Neural crest cell (in vitro differentiated cells): ENCODE data around the gene LSS. TPM values are rescaled to one million over a fixed set of nuclear protein-coding genes. Genes with fewer than 3 reads are reported as not detected.
"Not testable (repeated sequence)": the region's sequence is repeated elsewhere in the genome, so short reads cannot be mapped to it uniquely, and the experiment has no call there.

Experiments used
- DNase-seq: peaks from one replicate; pipeline ENCODE4 v3.0.0; 2021; ENCODE audit warnings: low read depth, mixed read lengths, low spot score
- H3K27ac Mint-ChIP-seq: one replicate; pipeline ENCODE4 v1.8.0; 2021; ENCODE audit warnings: mild to moderate bottlenecking, mixed read lengths; ENCODE audit not compliant: unreplicated experiment
- H3K27me3 Mint-ChIP-seq: 2 replicates; pipeline ENCODE4 v1.8.0; 2021; ENCODE audit warnings: low read depth, mild to moderate bottlenecking, mixed read lengths
- H3K36me3 Mint-ChIP-seq: 2 replicates; pipeline ENCODE4 v1.8.0; 2021; ENCODE audit warnings: low read depth, mild to moderate bottlenecking, mixed read lengths
- H3K4me1 Mint-ChIP-seq: 2 replicates; pipeline ENCODE4 v1.8.0; 2021; ENCODE audit warnings: mixed read lengths
- H3K4me3 Mint-ChIP-seq: one replicate; pipeline ENCODE4 v1.8.0; 2021; ENCODE audit warnings: mild to moderate bottlenecking, mixed read lengths
- H3K9me3 Mint-ChIP-seq: 2 replicates; pipeline ENCODE4 v1.8.0; 2021; ENCODE audit warnings: mixed read lengths
- total RNA-seq: library from RNA; stranded (reverse); gene quantifications from 2 replicates; pipeline ENCODE4 v1.2.1, GENCODE V29; 2021
- TF ChIP-seq, protein P1 (sequence below): fragments of 200-600 bp; sonication (generic); conservative IDR thresholded peaks from 2 replicates; pipeline ENCODE4 v1.5.0; 2021; ENCODE audit warnings: antibody characterized with exemption, mild to moderate bottlenecking

Gene LSS
- total RNA-seq, 1 donor from 2014 or later, result 225 TPM

DNA sequence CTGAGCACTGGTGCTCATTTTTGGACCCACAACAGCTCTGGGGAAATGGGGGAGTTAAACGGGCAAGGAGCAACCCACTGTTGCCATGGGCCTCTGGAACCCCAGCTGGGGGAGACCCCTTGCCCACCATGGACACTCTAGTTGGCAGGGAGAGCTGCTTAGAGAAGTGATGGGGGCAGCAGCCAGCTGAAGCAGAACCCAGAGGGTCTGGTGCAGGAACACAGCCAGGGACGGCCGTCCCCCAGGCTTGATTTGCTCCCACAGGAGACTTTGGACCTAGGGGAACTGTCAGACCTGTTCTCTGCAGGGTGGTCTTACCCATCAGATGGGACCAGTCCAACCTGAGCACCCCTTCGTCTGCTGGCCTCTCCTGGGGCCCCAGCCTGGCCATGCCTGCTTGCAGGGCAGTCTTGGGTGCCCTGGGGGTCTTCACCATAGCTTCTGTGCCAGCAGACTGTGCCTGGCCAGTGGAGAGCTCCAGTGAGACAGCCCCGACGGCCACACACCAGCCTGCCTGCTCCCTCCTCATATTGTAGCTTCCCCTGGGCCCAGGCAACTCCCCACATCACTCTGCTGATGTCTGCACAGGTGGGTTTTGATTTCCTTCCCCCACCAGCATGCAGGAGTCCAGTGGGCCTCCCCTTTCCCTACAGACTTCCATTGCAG lies 55.6 kb downstream of the LSS start:
- H3K27ac Mint-ChIP-seq, result no peak overlapping the region
- TF ChIP-seq, protein P1, sequence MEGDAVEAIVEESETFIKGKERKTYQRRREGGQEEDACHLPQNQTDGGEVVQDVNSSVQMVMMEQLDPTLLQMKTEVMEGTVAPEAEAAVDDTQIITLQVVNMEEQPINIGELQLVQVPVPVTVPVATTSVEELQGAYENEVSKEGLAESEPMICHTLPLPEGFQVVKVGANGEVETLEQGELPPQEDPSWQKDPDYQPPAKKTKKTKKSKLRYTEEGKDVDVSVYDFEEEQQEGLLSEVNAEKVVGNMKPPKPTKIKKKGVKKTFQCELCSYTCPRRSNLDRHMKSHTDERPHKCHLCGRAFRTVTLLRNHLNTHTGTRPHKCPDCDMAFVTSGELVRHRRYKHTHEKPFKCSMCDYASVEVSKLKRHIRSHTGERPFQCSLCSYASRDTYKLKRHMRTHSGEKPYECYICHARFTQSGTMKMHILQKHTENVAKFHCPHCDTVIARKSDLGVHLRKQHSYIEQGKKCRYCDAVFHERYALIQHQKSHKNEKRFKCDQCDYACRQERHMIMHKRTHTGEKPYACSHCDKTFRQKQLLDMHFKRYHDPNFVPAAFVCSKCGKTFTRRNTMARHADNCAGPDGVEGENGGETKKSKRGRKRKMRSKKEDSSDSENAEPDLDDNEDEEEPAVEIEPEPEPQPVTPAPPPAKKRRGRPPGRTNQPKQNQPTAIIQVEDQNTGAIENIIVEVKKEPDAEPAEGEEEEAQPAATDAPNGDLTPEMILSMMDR, result no peak

DNA sequence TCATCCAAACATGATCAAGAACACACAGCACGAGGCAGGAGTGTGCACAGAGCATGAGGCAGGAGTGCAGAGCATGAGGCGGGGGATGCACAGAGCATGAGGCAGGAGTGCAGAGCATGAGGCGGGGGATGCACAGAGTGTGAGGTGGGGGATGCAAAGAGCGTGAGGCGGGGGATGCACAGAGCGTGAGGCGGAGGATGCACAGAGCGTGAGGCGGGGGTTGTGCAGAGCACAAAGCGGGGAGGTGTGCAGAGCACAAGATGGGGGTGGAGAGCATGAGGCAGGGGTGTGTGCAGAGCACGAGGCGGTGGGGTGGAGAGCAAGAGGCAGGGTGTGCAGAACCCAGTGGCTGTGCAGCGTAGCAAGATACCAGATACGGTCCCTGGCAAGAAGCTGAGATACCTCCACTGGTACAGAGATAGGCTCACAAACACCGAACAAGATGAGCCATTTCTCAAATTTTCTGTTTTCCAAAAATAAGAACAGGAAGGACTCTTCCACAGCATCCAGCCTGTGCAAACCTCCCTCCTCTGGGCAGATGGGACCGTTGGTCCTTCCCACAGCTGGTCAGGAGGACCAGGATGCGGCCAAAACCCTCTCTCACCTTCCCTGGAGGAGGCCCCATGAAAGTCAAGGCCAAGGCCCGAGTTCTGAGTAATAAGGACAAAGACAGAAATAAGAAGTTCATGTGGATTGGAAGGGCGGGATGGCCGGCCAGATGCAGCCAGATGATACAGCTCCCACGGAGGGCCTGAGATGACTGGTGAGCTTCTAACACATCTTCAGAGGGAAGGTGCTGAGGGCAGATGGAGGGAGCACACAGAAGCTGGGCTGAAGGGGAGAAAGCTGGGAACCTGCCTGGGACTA lies 56.3 kb downstream of the LSS start:
- TF ChIP-seq, protein P1, result no peak
- peaks cover 29% of the 10 kb centered on the region for H3K36me3 Mint-ChIP-seq
- no peaks in the 10 kb centered on the region for H3K27me3 Mint-ChIP-seq
- no peak overlapping the region for H3K4me3 Mint-ChIP-seq
- peaks cover 19% of the 10 kb centered on the region for H3K9me3 Mint-ChIP-seq
- DNase-seq, result no peak
- H3K4me1 Mint-ChIP-seq, result no peaks in the 10 kb centered on the region
- H3K27ac Mint-ChIP-seq, result no peak overlapping the region

More for the DNA sequence above, 55.6 kb downstream of the LSS start:
- no peak for DNase-seq
- no peaks in the 10 kb centered on the region for H3K27me3 Mint-ChIP-seq
- H3K4me1 Mint-ChIP-seq, result peaks cover under 1% of the 10 kb centered on the region
- H3K4me3 Mint-ChIP-seq, result no peak overlapping the region
- peaks cover 22% of the 10 kb centered on the region for H3K9me3 Mint-ChIP-seq
- H3K36me3 Mint-ChIP-seq, result peaks cover 35% of the 10 kb centered on the region

DNA sequence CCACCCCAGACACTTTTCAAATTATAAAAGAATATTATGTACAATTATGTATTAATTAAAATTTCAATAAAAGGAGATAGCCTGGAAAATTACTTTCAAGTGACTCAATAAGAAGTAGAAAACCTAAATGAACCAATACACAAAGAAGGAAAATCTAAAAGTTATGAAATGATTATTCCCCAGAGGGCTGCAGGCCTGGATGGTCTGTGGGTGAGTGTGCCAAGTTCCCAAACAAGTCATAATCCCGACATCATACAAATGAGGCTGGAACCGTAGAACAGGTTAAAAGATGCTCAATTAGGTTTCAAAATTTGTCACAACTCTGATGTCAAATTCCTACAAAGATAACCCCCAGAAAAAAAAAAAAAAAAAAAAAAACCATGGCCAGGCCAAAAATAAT lies 57.0 kb downstream of the LSS start:
- H3K4me1 Mint-ChIP-seq, result no peaks in the 10 kb centered on the region
- TF ChIP-seq, protein P1, result no peak

DNA sequence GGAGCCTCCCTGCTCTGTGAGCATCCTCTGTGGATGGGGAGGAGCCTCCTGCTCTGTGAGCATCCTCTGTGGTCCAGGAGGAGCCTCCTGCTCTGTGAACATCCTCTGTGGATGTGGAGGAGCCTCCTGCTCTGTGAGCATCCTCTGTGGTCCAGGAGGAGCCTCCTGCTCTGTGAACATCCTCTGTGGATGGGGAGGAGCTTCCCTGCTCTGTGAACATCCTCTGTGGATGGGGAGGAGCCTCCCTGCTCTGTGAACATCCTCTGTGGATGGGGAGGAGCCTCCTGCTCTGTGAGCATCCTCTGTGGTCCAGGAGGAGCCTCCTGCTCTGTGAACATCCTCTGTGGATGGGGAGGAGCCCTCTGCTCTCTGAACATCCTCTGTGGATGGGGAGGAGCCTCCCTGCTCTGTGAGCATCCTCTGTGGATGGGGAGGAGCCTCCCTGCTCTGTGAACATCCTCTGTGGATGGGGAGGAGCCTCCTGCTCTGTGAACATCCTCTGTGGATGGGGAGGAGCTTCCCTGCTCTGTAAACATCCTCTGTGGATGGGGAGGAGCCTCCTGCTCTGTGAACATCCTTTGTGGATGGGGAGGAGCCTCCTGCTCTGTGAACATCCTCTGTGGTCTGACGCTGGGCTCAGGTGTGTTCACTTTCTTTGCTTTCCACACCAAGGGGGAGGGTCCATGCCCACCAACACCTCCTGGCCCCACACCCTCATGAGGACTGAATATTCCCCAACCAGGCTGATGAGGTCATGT lies 58.0 kb downstream of the LSS start:
- H3K4me3 Mint-ChIP-seq, H3K4me1 Mint-ChIP-seq, H3K27me3 Mint-ChIP-seq, DNase-seq, H3K27ac Mint-ChIP-seq, H3K9me3 Mint-ChIP-seq: not testable (repeated sequence)
- H3K36me3 Mint-ChIP-seq, result peaks cover 21% of the 10 kb centered on the region

More for the DNA sequence above, 57.0 kb downstream of the LSS start:
- no peak overlapping the region for H3K27ac Mint-ChIP-seq
- peaks cover 25% of the 10 kb centered on the region for H3K36me3 Mint-ChIP-seq
- no peak for DNase-seq
- peaks cover 16% of the 10 kb centered on the region for H3K9me3 Mint-ChIP-seq
- no peak overlapping the region for H3K4me3 Mint-ChIP-seq
- no peaks in the 10 kb centered on the region for H3K27me3 Mint-ChIP-seq

DNA sequence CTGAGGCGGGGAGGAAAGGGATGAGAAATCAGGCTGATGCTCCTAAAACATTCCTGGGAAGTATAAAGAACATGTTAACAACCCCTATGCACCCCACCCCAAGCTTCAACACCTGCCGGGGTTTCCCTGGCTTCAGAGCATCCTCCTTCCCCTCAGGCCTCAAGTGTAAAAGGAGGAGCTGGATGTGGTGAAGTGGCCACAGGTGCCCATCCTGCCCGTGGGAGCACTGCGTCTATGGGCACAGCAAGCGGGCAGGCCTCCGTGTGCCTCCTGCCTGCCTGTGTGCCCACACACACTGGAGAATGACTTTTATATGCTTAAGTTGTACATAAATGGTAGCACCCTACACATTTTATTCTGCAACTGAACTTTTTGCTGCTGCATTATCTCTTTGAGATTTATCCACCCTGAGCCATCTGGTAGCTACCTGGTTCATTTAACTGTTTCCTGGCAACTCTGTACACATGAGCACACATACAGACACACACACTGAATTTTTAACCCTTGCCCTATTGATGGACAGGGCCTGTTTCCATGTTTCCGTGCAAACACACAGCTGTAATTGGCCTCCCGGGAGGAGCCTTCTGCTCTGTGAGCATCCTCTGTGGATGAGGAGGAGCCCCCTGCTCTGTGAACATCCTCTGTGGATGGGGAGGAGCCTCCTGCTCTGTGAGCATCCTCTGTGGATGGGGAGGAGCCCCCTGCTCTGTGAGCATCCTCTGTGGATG lies 59.8 kb downstream of the LSS start:
- TF ChIP-seq, protein P1, result no peak
- Mint-ChIP-seq H3K9me3 (no peaks in the 10 kb centered on the region), H3K4me1 (no peaks in the 10 kb centered on the region), H3K27me3 (no peaks in the 10 kb centered on the region), H3K4me3 (no peak overlapping the region), H3K36me3 (peaks cover 15% of the 10 kb centered on the region), H3K27ac (no peak overlapping the region)
- DNase-seq, result no peak
